Small intestine (tissue), 7 donors: ENCODE data around the gene FXYD1. TPM values are rescaled to one million over a fixed set of nuclear protein-coding genes. Genes with fewer than 3 reads are reported as not detected.

Source experiments
- DNase-seq, 2 donors: peaks; one replicate each; pipeline versions ENCODE4 v3.0.0 to v3.0.0-alpha.2; 2013
- FAIRE-seq: peaks from 2 replicates; lab custom pipeline; 2012; peaks lifted over from hg19 to GRCh38; lab: Jason Lieb, UNC
- H3K27ac ChIP-seq, 3 donors: one replicate each; pipeline ENCODE4 v1.5.1; 2013; ENCODE audit warnings: low read length in 2 of 3, mild to moderate bottlenecking in 2 of 3, control low read depth in 1 of 3, inconsistent platforms in 1 of 3, low read depth in 1 of 3, moderate library complexity in 1 of 3
- H3K27me3 ChIP-seq, 3 donors: one replicate each; pipeline ENCODE4 v1.6.1; 2013; ENCODE audit warnings: low read length in 3 of 3, inconsistent platforms in 1 of 3; ENCODE audit not compliant: control insufficient read depth in 3 of 3, insufficient read depth in 3 of 3
- H3K36me3 ChIP-seq, 3 donors: one replicate each; pipeline ENCODE4 v1.6.1; 2013; ENCODE audit warnings: low read length in 3 of 3, inconsistent platforms in 1 of 3, low read depth in 1 of 3, mild to moderate bottlenecking in 1 of 3, moderate library complexity in 1 of 3; ENCODE audit not compliant: control insufficient read depth in 3 of 3, insufficient read depth in 2 of 3
- H3K4me1 ChIP-seq, 3 donors: one replicate each; pipeline ENCODE4 v1.6.1; 2013; ENCODE audit warnings: low read length in 2 of 3, inconsistent platforms in 1 of 3, low read depth in 1 of 3, mild to moderate bottlenecking in 1 of 3, moderate library complexity in 1 of 3; ENCODE audit not compliant: control insufficient read depth in 3 of 3, insufficient read depth in 2 of 3
- H3K4me3 ChIP-seq, 3 donors: one replicate each; pipeline ENCODE4 v1.5.1; 2013; ENCODE audit warnings: low read length in 3 of 3, control low read depth in 1 of 3, inconsistent platforms in 1 of 3, low read depth in 1 of 3, mild to moderate bottlenecking in 1 of 3, moderate library complexity in 1 of 3
- H3K9me3 ChIP-seq, 2 donors: one replicate each; pipeline ENCODE4 v1.6.1; 2013; ENCODE audit warnings: low read depth in 1 of 2, low read length in 1 of 2; ENCODE audit not compliant: control insufficient read depth in 2 of 2, insufficient read depth in 1 of 2
- WGBS, 3 donors: extraction: QIAGEN DNeasy Blood & Tissue Kit; methylation state at CpG; one replicate each; pipeline ENCODE4 v1.1.7; 2013; 5-methylcytosine and 5-hydroxymethylcytosine counted together
- polyA plus RNA-seq, 4 donors: library from polyadenylated mRNA; stranded (reverse) in 3 of 4; unstranded in 1 of 4; fragments of 200-250 nt in 3 of 4; fragments of 120-200 nt in 1 of 4; gene quantifications; one replicate each; pipeline versions ENCODE4 v1.2.1 to v1.2.3, GENCODE V29; 2013
- donor health status: healthy with polysubstance abuse.
- donor health status: control.
- donor health status: control.
- donor health status: Bipolar disorder and iron deficiency.
- donor health status: healthy.

The FXYD1 gene
- polyA plus RNA-seq, 4 donors = 7.3 to 25.4 (median 13.6) TPM; not detected in 1

DNA sequence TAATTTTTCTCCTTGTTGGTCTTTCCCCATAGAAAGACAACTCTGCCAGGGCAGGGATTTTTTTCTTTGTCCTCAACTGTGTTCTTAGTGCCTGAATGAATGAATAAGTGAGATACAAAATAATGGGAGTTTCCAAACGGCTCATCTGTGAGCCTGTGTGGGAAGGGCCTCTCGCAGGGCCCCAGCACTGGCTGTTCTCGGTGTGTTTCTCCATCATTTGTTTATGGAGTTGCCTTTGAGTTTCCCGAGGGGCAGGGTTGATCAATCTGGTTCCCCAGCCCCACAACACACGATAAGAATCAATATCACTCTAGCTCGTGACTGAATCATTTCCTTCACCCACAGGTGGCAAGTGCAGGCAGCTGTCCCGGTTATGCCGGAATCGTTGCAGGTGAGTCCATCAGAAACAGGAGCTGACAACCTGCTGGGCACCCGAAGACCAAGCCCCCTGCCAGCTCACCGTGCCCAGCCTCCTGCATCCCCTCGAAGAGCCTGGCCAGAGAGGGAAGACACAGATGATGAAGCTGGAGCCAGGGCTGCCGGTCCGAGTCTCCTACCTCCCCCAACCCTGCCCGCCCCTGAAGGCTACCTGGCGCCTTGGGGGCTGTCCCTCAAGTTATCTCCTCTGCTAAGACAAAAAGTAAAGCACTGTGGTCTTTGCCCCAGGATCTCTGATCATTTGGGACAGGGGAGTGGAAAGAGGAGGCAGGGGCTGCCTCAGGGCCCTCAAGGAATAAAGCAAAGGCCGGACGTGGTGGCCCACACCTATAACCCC is 30.8 kb downstream of the FXYD1 start:
- Histone ChIP-seq H3K27ac (no peak overlapping the region), H3K4me3 (no peak overlapping the region), H3K27me3 (no peaks in the 10 kb centered on the region), H3K36me3 (peaks cover 2 to 26% (median 8%) of the 10 kb centered on the region in 3 donors), H3K9me3 (peaks cover 0 to 29% of the 10 kb centered on the region in 2 donors), H3K4me1 (no peaks in the 10 kb centered on the region)
- no peak for FAIRE-seq
- 70 to 77% (median 72%) methylated on average over 18 of the region's 18 CpGs for WGBS, 3 donors
- DNase-seq = no peak

GRCh38 chr19:35170359-35171061 is 31.9 kb downstream of the FXYD1 start:
- Histone ChIP-seq H3K9me3 (peaks cover 0 to 19% of the 10 kb centered on the region in 2 donors), H3K27ac (no peak overlapping the region), H3K36me3 (peaks cover 2 to 26% (median 8%) of the 10 kb centered on the region in 3 donors), H3K4me1 (no peaks in the 10 kb centered on the region), H3K4me3 (no peak overlapping the region), H3K27me3 (no peaks in the 10 kb centered on the region)
- 70 to 80% (median 76%) methylated on average over 6 to 7 of the region's 7 CpGs for WGBS, 3 donors
- FAIRE-seq = no peak
- DNase-seq = no peak

GRCh38 chr19:35171730-35172129 is 33.1 kb downstream of the FXYD1 start:
- Histone ChIP-seq H3K4me3 (no peak overlapping the region), H3K9me3 (peaks cover 0 to 7% of the 10 kb centered on the region in 2 donors), H3K36me3 (peaks cover 0 to 16% (median 0%) of the 10 kb centered on the region in 3 donors), H3K27me3 (no peaks in the 10 kb centered on the region), H3K27ac (no peak overlapping the region), H3K4me1 (peaks cover 0 to 2% (median 0%) of the 10 kb centered on the region in 3 donors)
- WGBS, 3 donors = 48 to 51% (median 49%) methylated on average over 3 of the region's 3 CpGs
- DNase-seq (no peak), FAIRE-seq (no peak)

- Histone ChIP-seq H3K9me3 (peaks cover 0 to 6% of the 10 kb centered on the region in 2 donors), H3K27me3 (no peaks in the 10 kb centered on the region), H3K27ac (no peak overlapping the region), H3K36me3 (peaks cover 0 to 11% (median 0%) of the 10 kb centered on the region in 3 donors), H3K4me1 (peaks cover 0 to 2% (median 0%) of the 10 kb centered on the region in 3 donors), H3K4me3 (no peak overlapping the region)
- WGBS, 3 donors = 88 to 92% (median 90%) methylated on average over 6 of the region's 6 CpGs
- FAIRE-seq = no peak
- DNase-seq = no peak
Measured at GRCh38 chr19:35174226-35174625, 35.6 kb downstream of the FXYD1 start.

GRCh38 chr19:35176181-35176570 is 37.6 kb downstream of the FXYD1 start:
- no peak for FAIRE-seq
- WGBS, 3 donors = 64 to 73% (median 69%) methylated on average over 3 of the region's 3 CpGs

GRCh38 chr19:35177377-35178274 is 39.0 kb downstream of the FXYD1 start:
- Histone ChIP-seq H3K36me3 (no peaks in the 10 kb centered on the region), H3K9me3 (peaks cover 0 to 4% of the 10 kb centered on the region in 2 donors), H3K4me1 (peaks cover 0 to 2% (median 0%) of the 10 kb centered on the region in 3 donors), H3K27ac (no peak overlapping the region), H3K4me3 (no peak overlapping the region), H3K27me3 (peaks cover 0 to 2% (median 0%) of the 10 kb centered on the region in 3 donors)
- FAIRE-seq = no peak
- DNase-seq = no peak
- 66 to 79% (median 73%) methylated on average over 7 of the region's 7 CpGs for WGBS, 3 donors

More at GRCh38 chr19:35176181-35176570, 37.6 kb downstream of the FXYD1 start:
- Histone ChIP-seq H3K27me3 (no peaks in the 10 kb centered on the region), H3K4me3 (no peak overlapping the region), H3K9me3 (peaks cover 0 to 6% of the 10 kb centered on the region in 2 donors), H3K27ac (no peak overlapping the region), H3K4me1 (peaks cover 0 to 2% (median 0%) of the 10 kb centered on the region in 3 donors), H3K36me3 (no peaks in the 10 kb centered on the region)
- no peak for DNase-seq

- no peak for FAIRE-seq
- Histone ChIP-seq H3K4me1 (peaks cover 0 to 2% (median 0%) of the 10 kb centered on the region in 3 donors), H3K27ac (no peak overlapping the region), H3K9me3 (peaks cover 0 to 4% of the 10 kb centered on the region in 2 donors), H3K36me3 (no peaks in the 10 kb centered on the region), H3K27me3 (peaks cover 0 to 2% (median 0%) of the 10 kb centered on the region in 3 donors), H3K4me3 (no peak overlapping the region)
- WGBS, 3 donors = 52 to 67% (median 60%) methylated on average over 2 of the region's 2 CpGs
- DNase-seq = no peak
Measured at GRCh38 chr19:35178701-35179100, 40.1 kb downstream of the FXYD1 start.
